NB4 (cell line): ENCODE measurements around the gene ZNF664.

Experiments
- CTCF ChIP-seq: IDR thresholded peaks from one replicate; pipeline ENCODE4 v1.5.1; 2012; ENCODE audit warnings: low read depth, low read length
- POLR2A ChIP-seq: IDR thresholded peaks from 2 replicates; pipeline ENCODE4 v1.6.1; 2011; ENCODE audit warnings: mild to moderate bottlenecking; ENCODE audit not compliant: insufficient read length; ENCODE audit errors: extremely low read depth

- no peak for TF ChIP-seq POLR2A
- TF ChIP-seq CTCF: no peak
Observed at GRCh38 chr12:124024776-124025175, 51.8 kb downstream of the ZNF664 start.
